Activated CD4-positive, alpha-beta T cell treated with anti-CD3 and anti-CD28 coated beads for 36 hours (primary cell): ENCODE data around the gene CADM2. TPM values are rescaled to one million over a fixed set of nuclear protein-coding genes. Genes with fewer than 3 reads are reported as not detected.

Source experiments
- ATAC-seq: fragments of 200-7000 bp; cut with Tn5 transposase; one replicate; pipeline ENCODE4 v1.10.0; 2021; ENCODE audit warnings: mild to moderate bottlenecking, moderate library complexity
- CTCF ChIA-PET: fragments of 350-600 bp; sonication (Branson Sonifier 250); formaldehyde crosslinking; loops from one replicate; lab custom pipeline; 2021; ENCODE audit warnings: antibody characterized with exemption; lab: Charles Lee
- POLR2A ChIA-PET: fragments of 350-600 bp; sonication (Branson Sonifier 250); formaldehyde crosslinking; loops from one replicate; lab custom pipeline; 2021; ENCODE audit warnings: antibody characterized with exemption, inconsistent platforms; lab: Charles Lee
- DNase-seq: peaks from one replicate; pipeline ENCODE4 v3.0.0-alpha.2; 2020
- H3K27ac Mint-ChIP-seq: one replicate; pipeline ENCODE4 v1.8.0; 2021; ENCODE audit warnings: mixed read lengths
- H3K27me3 Mint-ChIP-seq: one replicate; pipeline ENCODE4 v1.8.0; 2021; ENCODE audit warnings: mixed read lengths
- H3K36me3 Mint-ChIP-seq: one replicate; pipeline ENCODE4 v1.8.0; 2021; ENCODE audit warnings: low read depth, mixed read lengths
- H3K4me1 Mint-ChIP-seq: one replicate; pipeline ENCODE4 v1.8.0; 2021; ENCODE audit warnings: mixed read lengths
- H3K4me3 Mint-ChIP-seq: one replicate; pipeline ENCODE4 v1.8.0; 2021; ENCODE audit warnings: mild to moderate bottlenecking, moderate library complexity, mixed read lengths
- H3K9me3 Mint-ChIP-seq: one replicate; pipeline ENCODE4 v1.8.0; 2021; ENCODE audit warnings: low read depth, mixed read lengths
- intact Hi-C, 2 experiments: fragments of 100-400 bp; cut with DNase I in 1 of 2; cut with micrococcal nuclease in 1 of 2; formaldehyde crosslinking; loops; one replicate each; pipeline versions ENCODE4 v1.14.2 to v1.15.1; 2022 to 2024; cut with DNase I, micrococcal nuclease
- microRNA-seq: library from miRNA; unstranded; fragments of <30 nt; microRNA quantifications from one replicate; pipeline ENCODE4 v1.2.0, GENCODE V29; 2021; ENCODE audit warnings: borderline replicate concordance
- total RNA-seq, 2 experiments: library from RNA; stranded (reverse); gene quantifications; one replicate each; pipeline ENCODE4 v1.2.3, GENCODE V29; 2021

Gene CADM2
- total RNA-seq, 2 experiments from 2014 or later = 0.05 to 0.14 TPM

GRCh38 chr3:86073799-86074198, 1115.0 kb downstream of the CADM2 start:
- Mint-ChIP-seq H3K27ac (no peak overlapping the region), H3K4me3 (no peak overlapping the region), H3K9me3 (peaks cover 2% of the 10 kb centered on the region), H3K4me1 (no peaks in the 10 kb centered on the region), H3K36me3 (no peaks in the 10 kb centered on the region), H3K27me3 (no peaks in the 10 kb centered on the region)
- CTCF ChIA-PET = no interaction called here
- DNase-seq (no peak), ATAC-seq (no peak)
- intact Hi-C loops = no loop called here
- POLR2A ChIA-PET = no interaction called here

- H3K27ac Mint-ChIP-seq = no peak overlapping the region
- POLR2A ChIA-PET = no interaction called here
- no peak for DNase-seq
- no peak overlapping the region for H3K4me3 Mint-ChIP-seq
- no peaks in the 10 kb centered on the region for H3K27me3 Mint-ChIP-seq
- H3K4me1 Mint-ChIP-seq = no peaks in the 10 kb centered on the region
- CTCF ChIA-PET = no interaction called here
- peaks cover 16% of the 10 kb centered on the region for H3K9me3 Mint-ChIP-seq
- intact Hi-C loops = no loop called here
- H3K36me3 Mint-ChIP-seq = no peaks in the 10 kb centered on the region
- no peak for ATAC-seq
These were observed 1128.5 kb downstream of the CADM2 start for GRCh38 chr3:86087160-86087871.

DNA sequence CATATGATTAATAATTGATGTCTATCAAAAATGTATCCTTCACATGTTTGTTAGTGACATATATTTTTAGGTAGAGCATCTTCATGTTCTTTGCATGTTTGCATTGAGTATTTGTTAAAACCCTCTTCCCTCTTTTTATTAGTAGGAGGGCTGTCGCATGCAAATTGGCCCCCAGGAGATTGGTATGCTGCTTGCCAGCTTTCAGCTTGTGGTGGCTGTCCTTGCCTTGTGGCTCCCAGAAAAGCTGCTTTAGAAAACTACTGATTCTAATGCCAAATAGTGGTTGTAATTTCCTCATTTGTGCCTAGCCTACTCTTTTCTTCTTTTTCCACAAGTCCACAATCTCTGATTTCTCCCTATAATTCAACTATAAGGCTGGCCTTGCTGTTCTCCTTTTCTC, 1145.4 kb downstream of the CADM2 start:
- no peak overlapping the region for H3K4me3 Mint-ChIP-seq
- POLR2A ChIA-PET = no interaction called here
- H3K36me3 Mint-ChIP-seq = no peaks in the 10 kb centered on the region
- no peaks in the 10 kb centered on the region for H3K27me3 Mint-ChIP-seq
- CTCF ChIA-PET = no interaction called here
- no peak overlapping the region for H3K27ac Mint-ChIP-seq
- intact Hi-C loops = no loop called here
- ATAC-seq = no peak
- no peaks in the 10 kb centered on the region for H3K4me1 Mint-ChIP-seq
- no peak for DNase-seq
- peaks cover 20% of the 10 kb centered on the region for H3K9me3 Mint-ChIP-seq

GRCh38 chr3:86109434-86109833, 1150.6 kb downstream of the CADM2 start:
- intact Hi-C loops = no loop called here
- no peak for ATAC-seq
- no peak overlapping the region for H3K4me3 Mint-ChIP-seq
- CTCF ChIA-PET = no interaction called here
- no peak overlapping the region for H3K27ac Mint-ChIP-seq
- peaks cover 19% of the 10 kb centered on the region for H3K9me3 Mint-ChIP-seq
- POLR2A ChIA-PET = no interaction called here
- no peak for DNase-seq
- no peaks in the 10 kb centered on the region for H3K4me1 Mint-ChIP-seq
- H3K27me3 Mint-ChIP-seq = no peaks in the 10 kb centered on the region
- no peaks in the 10 kb centered on the region for H3K36me3 Mint-ChIP-seq

Small RNA genes lying within 50 kb of the gene (microRNA-seq; reads per million reads assigned to microRNA genes)
- not detected for gene MIR5688
